ENCODE measurements around the gene TPI1.

- TF ChIP-seq POLR2A (IDR thresholded peaks at IDR 0.05) (no peak), CTCF (IDR thresholded peaks at IDR 0.05) (no peak), EP300 (IDR thresholded peaks at IDR 0.05) (no peak)
Measured at GRCh38 chr12:6830286-6830890, 36.9 kb upstream of the TPI1 start.
